ENCODE data around the gene SLC1A1. TPM values are rescaled to one million over a fixed set of nuclear protein-coding genes. Genes with fewer than 3 reads are reported as not detected.

The SLC1A1 gene
- total RNA-seq, 1 experiment from 2014 or later = 71.6 TPM

- TF ChIP-seq, protein P1, sequence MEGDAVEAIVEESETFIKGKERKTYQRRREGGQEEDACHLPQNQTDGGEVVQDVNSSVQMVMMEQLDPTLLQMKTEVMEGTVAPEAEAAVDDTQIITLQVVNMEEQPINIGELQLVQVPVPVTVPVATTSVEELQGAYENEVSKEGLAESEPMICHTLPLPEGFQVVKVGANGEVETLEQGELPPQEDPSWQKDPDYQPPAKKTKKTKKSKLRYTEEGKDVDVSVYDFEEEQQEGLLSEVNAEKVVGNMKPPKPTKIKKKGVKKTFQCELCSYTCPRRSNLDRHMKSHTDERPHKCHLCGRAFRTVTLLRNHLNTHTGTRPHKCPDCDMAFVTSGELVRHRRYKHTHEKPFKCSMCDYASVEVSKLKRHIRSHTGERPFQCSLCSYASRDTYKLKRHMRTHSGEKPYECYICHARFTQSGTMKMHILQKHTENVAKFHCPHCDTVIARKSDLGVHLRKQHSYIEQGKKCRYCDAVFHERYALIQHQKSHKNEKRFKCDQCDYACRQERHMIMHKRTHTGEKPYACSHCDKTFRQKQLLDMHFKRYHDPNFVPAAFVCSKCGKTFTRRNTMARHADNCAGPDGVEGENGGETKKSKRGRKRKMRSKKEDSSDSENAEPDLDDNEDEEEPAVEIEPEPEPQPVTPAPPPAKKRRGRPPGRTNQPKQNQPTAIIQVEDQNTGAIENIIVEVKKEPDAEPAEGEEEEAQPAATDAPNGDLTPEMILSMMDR (IDR thresholded peaks at IDR 0.05; ENCODE audit: unreplicated experiment) = no peak
- Mint-ChIP-seq H3K27me3 (ENCODE audit: unreplicated experiment) (no peaks in the 10 kb centered on the region), H3K4me3 (ENCODE audit: low read depth, unreplicated experiment) (no peak overlapping the region), H3K4me1 (ENCODE audit: low read depth, unreplicated experiment) (no peaks in the 10 kb centered on the region), H3K27ac (ENCODE audit: unreplicated experiment) (no peak overlapping the region), H3K36me3 (ENCODE audit: insufficient read depth, unreplicated experiment) (peaks cover 24% of the 10 kb centered on the region), H3K9me3 (ENCODE audit: low read depth, unreplicated experiment) (no peaks in the 10 kb centered on the region)
- no peak for DNase-seq
- intact Hi-C loops (cut with micrococcal nuclease; ENCODE audit: unreplicated experiment) = no loop called here
- BruUV-seq (replicated peaks) = no TSS peak
- CTCF ChIA-PET = no interaction called here
Observed at GRCh38 chr9:4576448-4576847, 86.2 kb downstream of the SLC1A1 start.

- DNase-seq = no peak
- Mint-ChIP-seq H3K4me1 (ENCODE audit: low read depth, unreplicated experiment) (no peaks in the 10 kb centered on the region), H3K27me3 (ENCODE audit: unreplicated experiment) (no peaks in the 10 kb centered on the region), H3K27ac (ENCODE audit: unreplicated experiment) (no peak overlapping the region), H3K4me3 (ENCODE audit: low read depth, unreplicated experiment) (no peak overlapping the region), H3K9me3 (ENCODE audit: low read depth, unreplicated experiment) (no peaks in the 10 kb centered on the region), H3K36me3 (ENCODE audit: insufficient read depth, unreplicated experiment) (peaks cover 31% of the 10 kb centered on the region)
- TF ChIP-seq, protein P1 (IDR thresholded peaks at IDR 0.05; ENCODE audit: unreplicated experiment) = no peak
- intact Hi-C loops (cut with micrococcal nuclease; ENCODE audit: unreplicated experiment) = no loop called here
- CTCF ChIA-PET = no interaction called here
- BruUV-seq (replicated peaks) = no TSS peak
Observed at GRCh38 chr9:4579001-4579400, 88.7 kb downstream of the SLC1A1 start.

DNA sequence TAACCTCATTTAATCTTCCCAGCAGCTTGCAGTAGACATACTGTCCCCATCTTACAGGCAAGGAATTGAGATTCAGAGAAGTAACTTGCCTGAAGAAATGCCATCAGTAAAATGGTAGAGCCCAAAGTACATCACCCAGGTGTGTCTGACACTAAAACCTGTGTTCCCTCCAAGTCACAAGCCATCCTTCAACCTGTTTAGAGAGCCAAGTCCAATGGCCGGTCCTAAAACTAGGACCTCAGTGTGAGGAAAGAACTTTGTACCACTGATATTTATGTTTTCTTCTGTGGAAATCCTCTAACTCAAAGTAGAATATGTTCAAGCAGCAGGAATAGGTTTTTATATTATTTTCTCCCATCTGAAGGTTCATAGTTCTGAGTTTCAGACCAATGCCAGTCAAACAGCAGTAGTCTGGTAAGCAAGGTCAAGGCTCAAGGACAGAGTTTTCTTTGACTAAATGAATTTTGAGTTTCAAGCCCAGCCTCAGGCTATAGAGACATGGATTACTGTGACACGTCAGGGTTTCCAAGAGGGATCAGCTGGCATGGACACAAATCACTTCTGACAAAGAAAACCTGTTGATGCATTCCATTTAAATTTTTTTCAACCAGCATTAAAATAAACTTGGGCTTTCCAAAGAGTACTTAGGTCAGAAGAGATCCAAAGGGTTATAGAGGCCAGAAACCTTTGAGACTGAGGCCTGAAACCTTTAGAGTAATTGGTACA lies 90.9 kb downstream of the SLC1A1 start:
- Mint-ChIP-seq H3K4me3 (ENCODE audit: low read depth, unreplicated experiment) (no peak overlapping the region), H3K9me3 (ENCODE audit: low read depth, unreplicated experiment) (no peaks in the 10 kb centered on the region), H3K4me1 (ENCODE audit: low read depth, unreplicated experiment) (no peaks in the 10 kb centered on the region), H3K27ac (ENCODE audit: unreplicated experiment) (no peak overlapping the region), H3K36me3 (ENCODE audit: insufficient read depth, unreplicated experiment) (peaks cover 34% of the 10 kb centered on the region), H3K27me3 (ENCODE audit: unreplicated experiment) (no peaks in the 10 kb centered on the region)
- intact Hi-C loops (cut with micrococcal nuclease; ENCODE audit: unreplicated experiment) = no loop called here
- DNase-seq = no peak
- TF ChIP-seq, protein P1 (IDR thresholded peaks at IDR 0.05; ENCODE audit: unreplicated experiment) = no peak
- CTCF ChIA-PET = no interaction called here
- no TSS peak for BruUV-seq (replicated peaks)

GRCh38 chr9:4581861-4582565 lies 91.7 kb downstream of the SLC1A1 start:
- no peaks in the 10 kb centered on the region for H3K9me3 Mint-ChIP-seq (ENCODE audit: low read depth, unreplicated experiment)
- intact Hi-C loops (cut with micrococcal nuclease; ENCODE audit: unreplicated experiment) = no loop called here
- no peaks in the 10 kb centered on the region for H3K27me3 Mint-ChIP-seq (ENCODE audit: unreplicated experiment)
- TF ChIP-seq, protein P1 (IDR thresholded peaks at IDR 0.05; ENCODE audit: unreplicated experiment) = no peak
- CTCF ChIA-PET = no interaction called here
- no peaks in the 10 kb centered on the region for H3K4me1 Mint-ChIP-seq (ENCODE audit: low read depth, unreplicated experiment)
- no peak overlapping the region for H3K4me3 Mint-ChIP-seq (ENCODE audit: low read depth, unreplicated experiment)
- peaks cover 30% of the 10 kb centered on the region for H3K36me3 Mint-ChIP-seq (ENCODE audit: insufficient read depth, unreplicated experiment)
- DNase-seq = no peak
- no peak overlapping the region for H3K27ac Mint-ChIP-seq (ENCODE audit: unreplicated experiment)
- BruUV-seq (replicated peaks) = no TSS peak
